T-helper 2 cell (primary cell): ENCODE measurements around the gene UROS.

Experiments used
- DNase-seq, 5 experiments: peaks; one replicate each; pipeline versions ENCODE4 v3.0.0 to v3.0.0-alpha.2; 2012 to 2022

The UROS gene

DNA sequence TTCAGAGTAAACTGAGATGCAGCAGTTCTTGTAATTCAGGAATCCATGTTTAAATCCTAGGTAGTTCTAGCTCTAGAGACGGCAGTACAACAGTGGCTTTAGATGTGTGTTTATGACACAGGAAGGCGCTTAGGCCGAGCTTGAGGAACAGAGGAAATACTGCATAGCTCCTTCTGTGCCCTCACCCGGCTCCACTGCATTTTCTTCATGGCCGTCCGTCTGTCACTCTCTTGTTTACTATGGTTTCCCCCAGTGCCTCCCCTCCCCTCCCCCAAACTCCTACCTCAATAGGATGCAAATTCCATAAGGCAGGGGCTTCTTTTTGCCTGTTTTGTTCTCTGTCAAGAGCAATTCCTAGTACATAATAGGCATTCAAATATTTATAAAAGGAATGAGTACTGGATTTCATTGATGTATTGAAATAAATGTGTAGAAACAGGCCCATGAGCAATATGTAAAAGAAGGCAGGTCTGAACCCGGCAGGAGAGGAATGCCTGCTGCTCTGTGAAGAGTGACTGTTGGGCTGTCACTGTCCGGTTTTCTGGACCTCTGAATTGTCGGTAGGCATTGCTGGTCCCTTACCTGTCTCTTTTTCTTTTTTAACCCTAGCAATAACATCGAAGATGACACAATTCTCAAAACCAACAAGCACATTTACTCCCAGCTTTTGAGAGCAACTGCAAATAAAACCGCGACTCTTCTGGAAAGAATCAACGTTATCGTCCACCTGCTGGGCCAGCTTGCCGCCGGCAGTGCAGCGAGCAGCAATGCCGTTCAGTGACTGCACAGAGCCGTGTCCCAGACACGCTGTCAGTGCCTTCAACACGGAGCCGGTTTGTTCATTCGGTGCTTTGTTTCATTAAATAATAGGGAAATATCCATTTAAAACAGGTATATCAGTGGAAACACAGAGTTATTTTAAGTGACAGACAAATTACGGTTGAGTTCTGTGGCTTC lies 60.1 kb downstream of the UROS start:
- DNase-seq, result no peak

DNA sequence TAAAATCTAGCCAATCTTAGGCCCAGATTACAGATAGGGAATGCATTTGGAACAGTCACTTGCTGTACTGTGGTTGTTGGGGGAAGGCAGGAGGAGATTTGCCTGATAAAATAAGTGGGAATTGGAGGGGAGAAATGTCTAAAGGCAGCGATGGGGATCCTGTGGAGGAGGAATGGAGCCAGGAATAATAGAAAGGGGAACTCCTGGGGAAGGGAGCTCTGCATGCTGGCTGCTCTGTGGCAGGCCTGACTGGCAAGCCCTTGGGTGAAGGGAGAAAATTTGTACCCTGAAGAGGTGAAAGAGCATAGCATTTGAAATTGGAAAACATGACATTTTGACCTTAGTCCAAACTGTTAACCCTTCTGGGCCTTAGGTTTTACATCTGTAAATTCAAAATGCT lies 61.1 kb downstream of the UROS start:
- no peak for DNase-seq

DNA sequence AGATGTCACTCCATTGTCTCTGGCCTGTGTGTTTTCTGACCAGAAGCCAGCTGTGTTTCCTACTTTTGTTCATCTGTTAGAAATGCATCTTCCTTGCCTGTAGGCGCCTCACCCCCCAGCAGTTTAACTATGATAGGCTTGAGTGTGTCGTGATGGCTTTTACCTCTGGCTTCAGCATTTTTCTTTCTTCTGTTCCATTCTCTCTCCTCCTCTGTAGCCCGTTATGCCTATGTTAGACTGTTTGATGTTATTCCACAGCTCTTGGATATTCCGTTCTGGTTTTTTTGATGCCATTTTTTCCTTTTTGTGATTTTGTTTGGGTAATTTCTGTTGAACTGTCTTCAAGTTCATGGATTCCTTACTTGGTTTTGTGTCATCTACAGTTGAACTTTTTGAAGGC lies 65.3 kb downstream of the UROS start:
- no peak for DNase-seq

DNA sequence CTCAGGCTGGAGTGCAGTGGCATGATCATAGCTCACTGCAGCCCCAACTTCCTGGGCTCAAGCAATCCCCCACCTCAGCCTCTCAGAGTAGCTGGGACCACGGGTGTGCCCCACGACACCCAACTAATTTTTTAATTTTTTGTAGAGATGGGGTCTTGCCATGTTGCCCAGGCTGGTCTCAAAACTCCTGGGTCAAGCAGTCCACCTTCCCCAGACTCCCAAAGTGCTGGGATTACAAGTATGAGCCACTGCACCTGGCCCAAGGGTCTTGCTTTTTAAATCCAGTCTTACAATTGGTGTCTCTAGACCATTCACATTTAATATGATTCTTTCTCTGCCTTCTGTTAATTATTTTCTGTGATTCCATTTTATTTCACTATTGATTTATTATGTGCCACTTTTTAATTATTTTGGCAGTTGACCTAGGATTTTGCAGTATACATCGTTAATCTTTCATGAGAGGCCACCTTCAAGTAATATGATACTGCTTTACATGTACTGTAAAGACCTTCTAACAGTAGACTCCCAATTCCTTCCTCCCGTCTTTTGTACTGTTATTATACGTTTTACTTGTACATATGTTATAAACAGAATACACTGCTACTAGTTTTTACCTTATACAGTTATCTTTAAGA lies 66.1 kb downstream of the UROS start:
- no peak for DNase-seq

DNA sequence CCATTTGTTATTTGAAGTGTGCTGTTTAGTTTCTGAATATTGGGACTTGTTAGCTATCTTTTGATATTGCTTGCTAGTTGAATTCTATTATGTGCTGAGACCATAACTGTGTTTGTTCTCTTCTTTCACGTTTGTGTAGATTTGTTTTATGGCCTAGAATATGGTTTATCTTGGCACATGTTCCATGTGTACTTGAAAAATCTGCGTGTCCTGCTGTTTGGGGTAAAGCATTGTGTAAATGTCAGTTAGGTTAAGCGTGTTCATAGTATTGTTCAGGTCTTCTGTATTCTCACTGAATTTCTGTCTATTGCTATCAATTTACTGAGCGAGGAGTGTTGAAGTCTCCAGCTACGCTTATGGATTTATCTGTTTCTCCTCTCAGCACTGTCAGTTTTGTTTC lies 66.9 kb downstream of the UROS start:
- no peak for DNase-seq

DNA sequence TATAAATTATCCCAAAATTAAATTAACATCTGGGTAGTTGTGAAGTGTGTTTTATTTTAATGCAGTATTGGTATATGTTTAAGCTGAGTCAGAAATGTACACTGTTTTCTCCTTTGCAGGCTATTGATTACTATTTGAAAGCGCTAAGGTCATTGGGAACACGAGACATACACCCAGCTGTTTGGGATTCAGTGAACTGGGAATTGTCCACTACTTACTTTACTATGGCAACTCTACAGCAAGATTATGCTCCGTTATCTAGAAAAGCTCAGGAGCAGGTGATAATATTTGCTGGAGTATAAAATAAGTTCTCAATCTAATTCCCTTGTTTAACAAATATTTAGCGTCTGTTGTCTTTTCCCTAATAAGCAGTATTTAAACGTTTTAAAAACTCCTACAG lies 75.6 kb downstream of the UROS start:
- DNase-seq, result no peak

DNA sequence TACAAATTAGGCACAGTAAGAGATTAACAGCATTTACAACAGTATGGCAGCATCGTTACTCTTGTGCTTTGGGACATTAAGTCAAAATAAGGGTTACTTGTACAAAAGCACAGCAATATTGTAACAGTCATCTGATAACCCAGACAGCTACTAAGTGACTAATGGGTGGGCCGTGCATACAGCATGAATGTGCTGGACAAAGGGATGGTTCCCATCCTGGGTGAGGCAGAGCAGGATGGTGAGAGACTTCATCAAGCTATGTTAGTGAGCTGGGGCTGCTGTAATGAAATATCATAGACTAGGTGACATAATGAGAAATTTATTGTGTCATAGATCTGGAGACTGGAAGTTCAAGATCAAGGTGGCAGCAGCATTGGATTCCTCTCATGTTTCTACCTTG lies 78.1 kb downstream of the UROS start:
- DNase-seq, result no peak

DNA sequence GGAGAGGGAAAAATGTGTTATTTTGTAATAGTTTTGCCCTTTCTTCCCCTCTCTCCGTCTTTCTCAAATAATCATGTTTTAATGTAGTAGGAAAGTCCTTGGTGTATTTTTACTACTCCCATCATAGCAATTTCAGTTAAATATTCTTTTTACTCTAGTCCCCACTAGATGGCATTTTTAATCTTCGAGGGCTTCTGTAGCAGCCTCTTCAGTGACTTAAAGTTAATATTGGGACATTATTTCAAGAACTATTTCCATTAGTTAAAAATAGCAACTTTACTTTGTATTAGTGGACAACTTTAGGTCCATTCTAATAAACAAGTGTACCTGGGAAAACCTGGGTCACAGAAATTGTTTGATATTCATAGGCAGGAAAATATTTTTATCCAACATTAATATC lies 80.6 kb downstream of the UROS start:
- no peak for DNase-seq

DNA sequence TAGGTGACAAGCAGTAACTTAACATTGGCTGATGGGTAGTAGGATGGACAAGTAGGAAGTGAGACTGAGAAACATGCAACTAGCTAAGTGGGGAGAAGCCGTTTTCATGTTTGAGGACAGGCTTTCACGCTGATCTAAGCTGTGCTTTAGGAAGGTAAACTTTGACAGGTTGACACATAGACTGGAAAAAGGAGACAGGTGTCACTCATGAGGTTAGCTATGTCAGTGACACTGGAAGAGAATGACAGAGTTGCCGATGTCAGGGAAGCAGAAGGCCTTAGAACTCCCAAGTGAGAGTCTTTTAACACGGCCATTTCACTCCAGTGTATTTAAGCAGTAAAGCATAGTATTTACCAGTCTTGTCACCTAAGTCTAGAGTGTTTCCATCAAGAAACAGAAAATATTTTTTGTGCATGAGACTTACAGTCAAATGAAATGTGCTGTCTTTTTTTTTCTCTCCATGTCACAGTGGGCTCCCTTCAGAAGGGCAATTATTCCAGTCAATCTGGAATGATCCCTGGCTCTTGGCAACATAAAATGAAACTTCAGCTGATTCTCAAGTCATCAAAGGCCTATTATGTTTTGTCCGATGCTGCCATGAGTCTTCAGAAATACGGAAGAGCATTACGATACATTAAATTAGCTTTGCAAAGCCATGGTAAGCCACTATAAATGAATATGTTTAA lies 82.9 kb downstream of the UROS start:
- no peak for DNase-seq
